NK-92 treated with Interleukin-12 subunit alpha and Interleukin-12 subunit beta, amount 100 ng/mL, for 24 hours (cell line): ENCODE data around the gene VEGFA.
"Not testable (repeated sequence)": the region's sequence is repeated elsewhere in the genome, so short reads cannot be mapped to it uniquely, and the experiment has no call there.

Source experiments
- DNase-seq: peaks from one replicate; lab custom pipeline; 2025; lab: John Stamatoyannopoulos, UW

VEGFA gene

GRCh38 chr6:43803055-43803782, 33.2 kb downstream of the VEGFA start:
- DNase-seq, result no peak

GRCh38 chr6:43803783-43804549, 34.0 kb downstream of the VEGFA start:
- DNase-seq, result peak; percentile 54

- DNase-seq, result no peak
Observed at GRCh38 chr6:43804550-43805223, 34.7 kb downstream of the VEGFA start.

- DNase-seq, result no peak
Observed at GRCh38 chr6:43805699-43806042, 35.7 kb downstream of the VEGFA start.

GRCh38 chr6:43806043-43806757, 36.2 kb downstream of the VEGFA start:
- no peak for DNase-seq

GRCh38 chr6:43806758-43807227, 36.8 kb downstream of the VEGFA start:
- no peak for DNase-seq

- DNase-seq, result peak; percentile 33
Observed at GRCh38 chr6:43807228-43808061, 37.4 kb downstream of the VEGFA start.

GRCh38 chr6:43808412-43808811, 38.4 kb downstream of the VEGFA start:
- no peak for DNase-seq

- DNase-seq, result peak; percentile 23
Observed at GRCh38 chr6:43809417-43810305, 39.6 kb downstream of the VEGFA start.

- peak; percentile 61 for DNase-seq
Observed at GRCh38 chr6:43810965-43811732, 41.1 kb downstream of the VEGFA start.

GRCh38 chr6:43811733-43812099, 41.7 kb downstream of the VEGFA start:
- DNase-seq, result no peak

GRCh38 chr6:43812850-43813578, 43.0 kb downstream of the VEGFA start:
- DNase-seq, result peak; percentile 84

- no peak for DNase-seq
Observed at GRCh38 chr6:43814111-43814510, 44.1 kb downstream of the VEGFA start.

- no peak for DNase-seq
Observed at GRCh38 chr6:43814865-43815264, 44.9 kb downstream of the VEGFA start.

GRCh38 chr6:43817192-43817591, 47.2 kb downstream of the VEGFA start:
- peak; percentile 33 for DNase-seq

GRCh38 chr6:43818973-43819372, 49.0 kb downstream of the VEGFA start:
- not testable (repeated sequence) for DNase-seq

- DNase-seq, result no peak
Observed at GRCh38 chr6:43819958-43820357, 49.9 kb downstream of the VEGFA start.

- DNase-seq, result no peak
Observed at GRCh38 chr6:43820486-43820885, 50.5 kb downstream of the VEGFA start.
